Activated CD4-positive, alpha-beta T cell treated with anti-CD3 and anti-CD28 coated beads, Interleukin-2, amount 10 ng/mL, durations not matched to agents 7 days and 5 days (primary cell): Measurements from ENCODE around the gene PDGFA. TPM values are rescaled to one million over a fixed set of nuclear protein-coding genes. Genes with fewer than 3 reads are reported as not detected.

ENCODE experiments used
- CTCF ChIA-PET: fragments of 350-600 bp; sonication (Branson Sonifier 250); formaldehyde crosslinking; loops from one replicate; lab custom pipeline; 2021; ENCODE audit warnings: antibody characterized with exemption; lab: Charles Lee
- POLR2A ChIA-PET: fragments of 350-600 bp; sonication (Branson Sonifier 250); formaldehyde crosslinking; loops from one replicate; lab custom pipeline; 2021; ENCODE audit warnings: antibody characterized with exemption; lab: Charles Lee
- DNase-seq: peaks from one replicate; pipeline ENCODE4 v3.0.0-alpha.2; 2020
- H3K27ac Mint-ChIP-seq: one replicate; pipeline ENCODE4 v1.8.0; 2021; ENCODE audit warnings: mild to moderate bottlenecking, moderate library complexity, mixed read lengths
- H3K27me3 Mint-ChIP-seq: one replicate; pipeline ENCODE4 v1.8.0; 2021; ENCODE audit warnings: mixed read lengths
- H3K36me3 Mint-ChIP-seq: one replicate; pipeline ENCODE4 v1.8.0; 2021; ENCODE audit warnings: low read depth, mixed read lengths
- H3K4me1 Mint-ChIP-seq: one replicate; pipeline ENCODE4 v1.8.0; 2021; ENCODE audit warnings: mixed read lengths
- H3K4me3 Mint-ChIP-seq: one replicate; pipeline ENCODE4 v1.8.0; 2021; ENCODE audit warnings: mild to moderate bottlenecking, moderate library complexity, mixed read lengths
- H3K9me3 Mint-ChIP-seq: one replicate; pipeline ENCODE4 v1.8.0; 2021; ENCODE audit warnings: mixed read lengths
- total RNA-seq, 2 experiments: library from RNA; stranded (reverse); gene quantifications; one replicate each; pipeline ENCODE4 v1.2.3, GENCODE V29; 2021

Gene PDGFA
- total RNA-seq, 2 experiments from 2014 or later, result 0.37 to 0.46 TPM

GRCh38 chr7:451255-452225 lies 68.1 kb downstream of the PDGFA start:
- ChIA-PET POLR2A (no interaction called here), CTCF (interaction anchor here (0.9 to 1.1 kb wide), 2 partner anchors 62 to 69 kb away, joined by 3 read pairs; no protein-coding TSS in a partner anchor)
- H3K4me1 Mint-ChIP-seq, result peaks cover 6% of the 10 kb centered on the region
- no peak for DNase-seq
- peak overlapping the region; percentile 25 for H3K27ac Mint-ChIP-seq
- peaks cover 8% of the 10 kb centered on the region for H3K27me3 Mint-ChIP-seq
- no peaks in the 10 kb centered on the region for H3K36me3 Mint-ChIP-seq
- H3K9me3 Mint-ChIP-seq, result no peaks in the 10 kb centered on the region
- H3K4me3 Mint-ChIP-seq, result no peak overlapping the region

DNA sequence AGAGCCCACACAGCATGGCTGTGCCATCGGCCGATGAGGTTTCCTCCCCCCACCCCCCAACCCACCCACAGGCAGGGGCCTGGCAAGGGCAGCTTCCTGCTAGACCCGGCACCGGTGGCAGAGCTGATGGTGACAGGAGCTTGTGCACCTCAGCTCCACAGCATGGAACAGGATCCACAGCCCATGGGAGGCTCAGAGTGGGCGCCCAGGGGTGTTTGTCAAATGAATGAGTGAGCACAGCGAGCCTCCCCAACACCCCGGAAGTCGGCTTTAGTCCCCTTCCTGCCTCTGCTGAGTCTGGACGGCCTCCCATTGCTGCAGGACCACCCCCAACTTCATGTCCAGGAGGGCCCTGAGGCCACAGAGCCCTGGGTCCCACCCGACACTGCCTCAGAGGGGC lies 68.9 kb downstream of the PDGFA start:
- POLR2A ChIA-PET, result no interaction called here
- no peaks in the 10 kb centered on the region for H3K9me3 Mint-ChIP-seq
- no peak for DNase-seq
- H3K27me3 Mint-ChIP-seq, result peaks cover 8% of the 10 kb centered on the region
- no peak overlapping the region for H3K27ac Mint-ChIP-seq
- CTCF ChIA-PET, result interaction anchor here (1.7 kb wide), 1 partner anchor 21 kb away, joined by 4 read pairs; no protein-coding TSS in a partner anchor
- H3K36me3 Mint-ChIP-seq, result no peaks in the 10 kb centered on the region
- no peak overlapping the region for H3K4me3 Mint-ChIP-seq
- peaks cover 6% of the 10 kb centered on the region for H3K4me1 Mint-ChIP-seq

- ChIA-PET POLR2A (no interaction called here), CTCF (interaction anchor here (0.6 to 1.7 kb wide), 2 partner anchors 22 to 52 kb away, joined by 3 to 4 read pairs; no protein-coding TSS in a partner anchor)
- peaks cover 6% of the 10 kb centered on the region for H3K4me1 Mint-ChIP-seq
These were observed 69.6 kb downstream of the PDGFA start for GRCh38 chr7:450036-450435.

GRCh38 chr7:449324-450019 lies 70.2 kb downstream of the PDGFA start:
- Mint-ChIP-seq H3K27ac (no peak overlapping the region), H3K9me3 (no peaks in the 10 kb centered on the region), H3K36me3 (no peaks in the 10 kb centered on the region), H3K4me3 (no peak overlapping the region), H3K4me1 (peaks cover 6% of the 10 kb centered on the region), H3K27me3 (peaks cover 8% of the 10 kb centered on the region)
- ChIA-PET CTCF (interaction anchor here (0.6 to 1.7 kb wide), 3 partner anchors 23 to 117 kb away, joined by 3 to 4 read pairs (median 3); no protein-coding TSS in a partner anchor), POLR2A (no interaction called here)
- DNase-seq, result no peak

More at GRCh38 chr7:450036-450435, 69.6 kb downstream of the PDGFA start:
- H3K4me3 Mint-ChIP-seq, result no peak overlapping the region
- DNase-seq, result no peak
- peaks cover 8% of the 10 kb centered on the region for H3K27me3 Mint-ChIP-seq
- H3K9me3 Mint-ChIP-seq, result no peaks in the 10 kb centered on the region
- H3K36me3 Mint-ChIP-seq, result no peaks in the 10 kb centered on the region
- H3K27ac Mint-ChIP-seq, result no peak overlapping the region

GRCh38 chr7:447523-447922 lies 72.1 kb downstream of the PDGFA start:
- no peaks in the 10 kb centered on the region for H3K36me3 Mint-ChIP-seq
- no peaks in the 10 kb centered on the region for H3K9me3 Mint-ChIP-seq
- H3K27me3 Mint-ChIP-seq, result peaks cover 8% of the 10 kb centered on the region
- no peak overlapping the region for H3K4me3 Mint-ChIP-seq
- ChIA-PET CTCF (no interaction called here), POLR2A (no interaction called here)
- no peak for DNase-seq
- peaks cover 6% of the 10 kb centered on the region for H3K4me1 Mint-ChIP-seq
- H3K27ac Mint-ChIP-seq, result no peak overlapping the region

Other genes starting within 250 kb of the PDGFA start
- gene FOXL3, start 229.7 kb downstream of the PDGFA start, total RNA-seq, result not detected
- 10 to 100 TPM; 21.0 to 23.8 TPM for gene DNAAF5, start 206.9 kb upstream of the PDGFA start, total RNA-seq
- gene PRKAR1B, start 207.4 kb upstream of the PDGFA start, total RNA-seq, result 10 to 100 TPM; 29.8 to 32.5 TPM